Peyer's patch (tissue), 4 donors: ENCODE results near the gene CCDC187.

Experiments used
- POLR2A ChIP-seq, 2 donors: fragments of 450-650 bp; IDR thresholded peaks; one replicate each; pipeline ENCODE4 v1.5.1; 2017; ENCODE audit warnings: antibody characterized with exemption in 2 of 2, mild to moderate bottlenecking in 2 of 2, moderate library complexity in 2 of 2
- TF ChIP-seq, protein P1 (sequence below), 6 experiments: fragments of 450-650 bp in 4 of 6; fragments of 200-600 bp in 2 of 6; sonication (generic) in 1 of 6; IDR thresholded peaks; one replicate each; pipeline ENCODE4 v1.5.1; 2017 to 2019; ENCODE audit warnings: antibody characterized with exemption in 6 of 6, mild to moderate bottlenecking in 3 of 6, moderate library complexity in 1 of 6

DNA sequence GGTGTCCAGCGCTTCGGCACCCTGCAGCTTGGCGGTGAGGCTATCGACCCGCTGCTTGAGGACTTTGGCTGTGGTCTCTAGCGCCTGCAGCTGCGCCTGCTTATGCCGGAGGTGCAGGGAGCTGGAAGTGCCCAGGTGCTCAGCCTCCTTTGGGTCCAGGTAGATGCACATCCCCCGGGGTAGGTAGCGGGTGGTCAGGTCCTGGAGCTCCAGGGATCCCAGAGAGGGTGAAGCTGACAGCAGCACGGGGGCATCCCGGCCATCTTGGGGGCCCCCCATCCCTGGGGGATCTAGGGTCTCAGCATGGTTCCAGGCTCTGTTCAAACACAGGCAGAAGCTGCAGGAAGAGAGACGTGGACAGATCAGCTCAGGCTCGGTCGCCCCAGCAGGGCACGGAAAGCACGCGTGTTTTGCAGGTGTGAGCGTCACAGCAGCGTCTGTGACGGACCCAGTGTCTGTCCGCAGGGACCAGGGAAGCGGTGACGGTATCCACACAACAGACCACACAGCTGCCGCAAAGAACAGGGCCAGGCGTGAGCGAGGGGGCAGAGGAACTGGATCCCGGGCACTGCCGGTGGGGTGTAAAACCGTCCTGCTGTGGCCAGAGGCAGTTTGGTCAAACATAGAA is 17.4 kb downstream of the CCDC187 start:
- TF ChIP-seq POLR2A (IDR thresholded peaks at IDR 0.05), result no peak
- TF ChIP-seq, protein P1, sequence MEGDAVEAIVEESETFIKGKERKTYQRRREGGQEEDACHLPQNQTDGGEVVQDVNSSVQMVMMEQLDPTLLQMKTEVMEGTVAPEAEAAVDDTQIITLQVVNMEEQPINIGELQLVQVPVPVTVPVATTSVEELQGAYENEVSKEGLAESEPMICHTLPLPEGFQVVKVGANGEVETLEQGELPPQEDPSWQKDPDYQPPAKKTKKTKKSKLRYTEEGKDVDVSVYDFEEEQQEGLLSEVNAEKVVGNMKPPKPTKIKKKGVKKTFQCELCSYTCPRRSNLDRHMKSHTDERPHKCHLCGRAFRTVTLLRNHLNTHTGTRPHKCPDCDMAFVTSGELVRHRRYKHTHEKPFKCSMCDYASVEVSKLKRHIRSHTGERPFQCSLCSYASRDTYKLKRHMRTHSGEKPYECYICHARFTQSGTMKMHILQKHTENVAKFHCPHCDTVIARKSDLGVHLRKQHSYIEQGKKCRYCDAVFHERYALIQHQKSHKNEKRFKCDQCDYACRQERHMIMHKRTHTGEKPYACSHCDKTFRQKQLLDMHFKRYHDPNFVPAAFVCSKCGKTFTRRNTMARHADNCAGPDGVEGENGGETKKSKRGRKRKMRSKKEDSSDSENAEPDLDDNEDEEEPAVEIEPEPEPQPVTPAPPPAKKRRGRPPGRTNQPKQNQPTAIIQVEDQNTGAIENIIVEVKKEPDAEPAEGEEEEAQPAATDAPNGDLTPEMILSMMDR (IDR thresholded peaks at IDR 0.05), result no peak
